NCI-H345 treated with DMSO at 0.1 percent for 48 hours (cell line): Measurements from ENCODE around the gene NAP1L4.

Experiments
- DNase-seq: peaks from one replicate; lab custom pipeline; 2025; ENCODE audit not compliant: unreplicated experiment; lab: John Stamatoyannopoulos, UW

NAP1L4 gene, protein sequence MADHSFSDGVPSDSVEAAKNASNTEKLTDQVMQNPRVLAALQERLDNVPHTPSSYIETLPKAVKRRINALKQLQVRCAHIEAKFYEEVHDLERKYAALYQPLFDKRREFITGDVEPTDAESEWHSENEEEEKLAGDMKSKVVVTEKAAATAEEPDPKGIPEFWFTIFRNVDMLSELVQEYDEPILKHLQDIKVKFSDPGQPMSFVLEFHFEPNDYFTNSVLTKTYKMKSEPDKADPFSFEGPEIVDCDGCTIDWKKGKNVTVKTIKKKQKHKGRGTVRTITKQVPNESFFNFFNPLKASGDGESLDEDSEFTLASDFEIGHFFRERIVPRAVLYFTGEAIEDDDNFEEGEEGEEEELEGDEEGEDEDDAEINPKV

DNA sequence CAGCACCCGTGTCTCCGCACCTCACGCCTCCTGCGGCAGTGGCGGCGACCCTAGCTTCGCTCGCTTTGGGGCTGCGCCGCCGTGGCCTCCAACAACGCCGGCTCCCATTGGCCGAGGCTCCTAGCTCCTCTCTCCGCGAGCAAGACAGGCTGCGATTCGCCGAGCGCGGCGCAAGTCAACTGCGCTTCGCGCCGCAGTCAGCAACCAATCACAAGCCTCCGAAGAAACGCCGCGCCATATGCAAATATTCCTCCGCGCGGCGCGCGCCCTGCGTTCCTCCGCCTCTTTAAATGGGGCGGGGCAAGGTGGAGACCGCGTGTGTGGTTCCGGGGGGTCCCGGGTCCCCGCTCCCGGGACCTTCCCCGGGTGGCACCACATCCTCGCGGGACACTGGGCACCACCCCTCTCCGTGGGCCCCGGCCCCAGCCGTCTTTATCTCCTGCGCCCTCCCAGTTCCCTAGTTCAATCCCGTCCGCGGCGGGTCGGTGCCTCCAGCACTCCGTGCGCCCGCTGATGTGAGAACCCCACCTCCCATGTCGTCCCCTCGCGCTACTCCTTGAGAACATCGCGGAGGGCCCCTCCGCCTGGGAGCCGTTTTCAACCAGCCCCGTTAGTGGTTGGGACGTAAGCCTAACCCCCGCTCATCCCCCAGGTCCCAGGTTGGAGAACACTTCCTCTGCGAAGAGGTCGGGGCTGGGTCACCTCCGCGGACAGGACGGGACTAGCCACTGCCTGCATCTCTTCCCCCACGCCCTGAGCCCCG, at the start of gene NAP1L4:
TSS of gene NAP1L4 (minus strand) at position 96 of the 763 bp plus-strand sequence. CDS start 13,109 bp downstream, outside the sequence.
- DNase-seq: peak; percentile 95

DNA sequence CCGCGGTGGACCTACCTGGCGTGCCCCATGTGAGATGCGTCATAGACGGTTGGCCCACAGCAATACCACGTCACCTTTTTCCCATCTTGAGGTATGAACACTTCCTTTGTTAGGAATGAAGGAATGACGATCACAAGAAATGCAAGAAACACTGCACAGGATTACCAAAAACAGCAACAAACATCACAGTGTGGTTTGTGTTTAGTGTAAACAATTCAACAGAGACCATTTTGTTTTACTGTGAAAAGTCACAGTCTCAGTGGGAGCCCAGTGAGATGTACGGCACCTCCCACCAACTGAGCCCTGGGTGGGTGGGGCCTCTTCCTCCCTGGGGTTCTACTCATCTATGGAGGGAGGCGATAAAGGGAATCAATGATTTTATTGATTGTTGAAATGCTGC, 48.8 kb upstream of the NAP1L4 start:
- DNase-seq: no peak

DNA sequence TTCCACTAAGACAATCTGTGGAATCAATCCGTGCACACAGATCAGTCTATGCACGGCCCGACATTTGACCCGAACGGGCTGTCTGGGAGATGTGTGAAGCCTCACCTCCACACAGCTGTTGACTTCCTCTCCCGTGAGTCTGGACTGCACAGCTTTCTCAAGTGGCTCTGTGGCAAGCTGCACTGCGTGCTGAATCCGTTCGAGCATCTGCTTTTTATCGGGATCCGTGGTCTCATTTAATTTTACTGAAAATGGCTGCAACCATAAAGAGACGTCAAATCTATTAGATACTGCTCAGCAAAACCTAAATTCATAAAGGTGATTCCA, 45.8 kb upstream of the NAP1L4 start:
- no peak for DNase-seq

DNA sequence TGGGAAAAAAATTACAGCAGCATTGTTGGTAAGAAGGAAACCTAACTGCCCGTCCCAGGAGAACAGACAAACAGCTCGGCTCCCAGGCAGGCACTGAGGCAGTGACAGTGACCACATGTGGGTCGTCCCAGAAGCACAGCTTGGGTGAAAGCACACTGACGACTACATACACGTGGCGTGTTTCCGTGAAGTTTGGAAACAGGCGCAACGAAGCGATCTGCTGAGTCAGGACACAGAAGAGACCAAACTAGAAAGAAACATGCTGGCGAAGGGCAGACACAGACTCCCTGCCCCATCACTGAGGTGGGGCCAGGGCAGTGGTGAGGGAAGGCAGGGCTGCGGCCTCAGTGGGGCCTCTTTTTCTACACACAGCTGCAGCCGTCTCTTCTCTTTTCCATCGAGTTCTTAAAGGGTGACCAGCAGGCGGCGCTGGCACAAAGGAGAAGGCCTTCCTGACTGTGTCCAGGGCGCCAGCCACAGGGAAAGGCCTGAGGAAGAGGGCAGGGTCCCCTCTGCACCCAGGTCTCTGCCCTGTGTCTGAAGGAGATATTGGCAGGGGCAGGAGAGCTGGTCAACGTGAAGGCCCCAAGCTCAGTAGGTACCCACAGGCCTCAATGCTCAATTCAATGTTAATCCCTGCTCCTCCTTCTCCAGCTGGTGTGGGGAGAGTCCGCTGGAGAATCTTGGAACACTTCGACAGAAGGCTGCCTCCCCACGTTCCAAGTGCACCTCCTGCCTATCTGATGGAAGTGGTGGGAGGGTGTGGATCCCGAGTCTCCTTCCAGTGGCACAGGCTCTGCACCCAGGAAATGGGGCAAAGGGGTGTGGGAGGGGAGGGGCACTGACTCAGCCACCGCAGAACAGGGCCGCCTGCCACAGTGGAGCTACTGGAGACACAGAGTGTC, 45.2 kb upstream of the NAP1L4 start:
- DNase-seq: peak; percentile 19

DNA sequence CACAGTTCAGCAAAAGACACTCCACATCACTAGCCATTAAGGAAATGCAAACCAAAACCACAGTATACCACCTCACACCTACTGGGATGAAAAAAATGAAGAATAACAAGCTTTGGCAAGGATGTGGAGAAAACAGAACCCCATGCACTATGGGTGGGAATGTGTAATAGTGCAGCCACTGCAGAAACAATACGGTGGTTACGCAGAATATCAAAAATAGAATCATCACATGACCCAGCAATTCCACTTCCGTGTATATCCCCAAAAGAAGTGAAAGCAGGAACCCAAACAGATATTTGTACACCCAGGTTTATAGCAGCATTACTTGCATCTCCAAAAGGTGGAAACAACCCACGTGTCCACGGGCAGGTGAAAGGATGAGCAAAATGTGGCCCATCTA, 44.3 kb upstream of the NAP1L4 start:
- DNase-seq: no peak

DNA sequence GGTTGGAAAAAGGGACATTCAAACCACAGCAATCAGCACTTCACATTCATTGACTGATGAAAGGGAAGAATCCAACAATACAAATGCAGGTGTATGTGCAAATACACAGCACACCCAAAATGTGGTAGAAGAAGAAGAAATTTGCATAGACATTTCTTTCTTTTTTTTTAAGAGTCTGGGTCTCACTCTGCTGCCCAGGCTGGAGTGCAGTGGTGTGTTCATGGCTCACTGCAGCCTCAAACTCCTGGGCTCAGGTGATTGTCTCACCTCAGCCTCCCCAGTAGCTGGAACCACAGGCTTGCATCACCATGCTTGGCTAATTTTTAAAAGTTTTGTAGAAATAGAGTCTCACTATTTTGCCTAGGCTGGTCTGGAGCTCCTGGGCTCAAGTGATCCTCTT, 43.2 kb upstream of the NAP1L4 start:
- DNase-seq: no peak

DNA sequence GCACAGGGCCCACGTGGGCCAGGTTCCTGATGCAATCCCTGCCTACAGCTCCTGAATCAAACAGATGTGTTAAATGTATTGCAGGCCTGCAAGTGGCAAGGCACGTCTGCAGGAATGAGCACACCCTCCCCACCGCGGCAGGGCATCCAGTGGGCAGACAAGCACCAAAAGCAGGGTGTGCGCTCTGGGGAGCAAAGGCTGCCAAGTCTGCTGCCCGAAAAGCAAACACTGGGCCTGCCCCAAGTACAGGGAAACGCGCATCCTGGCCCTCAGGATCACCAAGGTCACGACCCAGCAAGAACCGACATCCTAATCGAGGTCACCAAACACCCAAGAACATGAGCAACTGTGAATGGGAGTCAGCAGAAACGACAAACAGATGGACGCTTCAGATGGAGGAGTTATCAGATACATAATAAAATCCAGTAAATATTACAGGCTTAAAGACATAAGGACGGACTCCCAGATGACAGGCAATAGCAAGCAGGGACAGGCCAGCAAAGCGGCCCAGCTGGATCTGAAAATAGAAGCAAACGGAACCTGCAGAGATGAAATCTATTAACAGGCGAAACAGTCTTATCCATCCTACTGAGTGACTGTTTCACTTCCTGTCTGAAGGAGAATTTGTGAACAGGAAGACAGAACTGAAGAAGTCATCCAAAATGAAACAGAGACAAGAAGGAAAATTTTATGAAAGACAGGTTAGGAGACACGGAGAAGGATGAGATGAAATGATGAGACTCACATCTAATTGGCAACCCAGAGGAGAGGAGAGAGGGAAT, 38.4 kb upstream of the NAP1L4 start:
- DNase-seq: no peak

DNA sequence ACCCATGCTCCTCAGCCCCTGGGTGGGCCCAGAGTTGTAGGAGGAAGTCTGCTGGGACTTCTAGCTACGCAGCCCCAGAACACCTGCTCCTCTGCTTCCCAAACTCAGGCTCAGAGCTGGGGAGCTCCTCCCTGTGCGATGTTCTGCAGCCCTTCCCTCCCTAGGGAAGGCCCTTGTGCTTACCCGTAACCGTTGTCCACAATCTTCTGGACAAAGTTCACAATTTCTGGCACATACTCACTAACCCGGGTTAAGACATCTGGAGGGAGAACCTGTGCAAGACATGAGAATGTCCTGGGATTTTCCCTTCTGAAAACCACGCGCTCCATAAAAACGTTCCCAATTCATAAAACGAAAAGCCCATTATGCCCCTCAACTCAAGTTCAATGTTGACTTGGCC, 36.7 kb upstream of the NAP1L4 start:
- DNase-seq: no peak

DNA sequence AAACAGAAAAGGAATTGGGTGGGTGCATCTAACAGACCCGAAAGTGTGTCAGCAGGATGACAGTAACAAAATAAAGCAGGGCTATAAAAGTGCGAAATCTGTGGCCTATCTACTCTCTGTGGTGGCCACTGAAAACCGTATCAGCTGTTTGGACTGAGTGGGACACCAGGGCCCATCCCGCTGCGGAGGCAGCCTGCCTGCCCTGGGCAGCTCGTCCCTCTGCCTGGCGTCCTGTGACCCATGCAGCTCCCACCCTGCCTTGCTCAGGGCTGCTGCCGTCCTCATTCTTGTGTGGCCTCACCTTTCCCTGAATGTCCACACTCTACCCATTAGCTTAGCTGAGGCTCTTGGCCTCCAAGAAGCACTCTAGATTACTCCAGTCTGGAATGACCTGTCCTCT, 34.7 kb upstream of the NAP1L4 start:
- DNase-seq: no peak

DNA sequence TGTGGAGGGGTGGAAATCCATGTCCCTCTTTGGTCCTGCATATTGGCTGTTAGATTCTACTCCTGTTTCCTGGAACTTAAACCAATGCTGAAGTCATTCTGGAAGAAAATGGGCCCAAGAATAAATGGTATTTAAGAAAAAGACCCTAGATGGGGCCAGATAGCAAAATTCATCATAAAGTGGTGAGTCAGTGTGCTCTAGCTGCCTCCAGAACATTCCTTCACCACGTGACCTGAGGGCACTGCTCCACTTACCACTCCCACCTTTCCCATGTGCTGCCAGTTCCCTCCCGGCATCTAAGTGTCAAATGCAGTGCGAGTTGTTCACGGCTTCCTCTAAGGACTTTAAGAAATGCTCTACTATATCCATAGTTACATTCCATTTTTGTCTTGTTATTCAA, 30.9 kb upstream of the NAP1L4 start:
- DNase-seq: no peak

DNA sequence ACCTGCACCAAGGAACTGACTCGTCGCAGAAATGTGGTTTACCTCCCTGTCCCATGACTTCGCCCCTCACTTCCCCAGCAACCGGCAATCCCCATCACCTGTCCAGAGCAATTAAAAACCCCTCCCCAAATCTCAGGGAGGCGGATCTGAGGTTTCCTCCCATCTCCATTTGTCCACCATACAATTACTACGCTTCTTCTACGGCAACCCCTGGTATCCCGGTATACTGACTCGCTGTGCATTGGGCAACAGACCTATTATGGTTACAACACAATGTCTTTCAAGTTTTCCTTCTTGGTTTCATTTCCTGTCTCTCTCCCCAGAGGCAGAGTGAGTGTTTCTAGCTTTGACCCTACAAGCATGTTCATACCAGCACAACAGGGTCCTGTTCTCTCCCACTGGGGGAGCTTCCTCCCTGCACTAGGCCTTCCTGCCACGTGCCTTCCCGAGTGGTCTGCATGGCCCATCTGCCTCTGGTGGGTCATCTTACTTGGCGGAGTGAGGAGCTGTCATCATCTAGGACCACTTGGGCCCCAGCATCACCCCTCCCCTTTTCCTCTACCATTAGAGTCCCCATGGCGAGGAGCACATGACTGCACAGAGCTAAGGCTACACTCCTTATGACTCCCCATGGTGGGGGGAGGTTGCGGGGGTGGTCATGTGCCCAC, 30.3 kb upstream of the NAP1L4 start:
- DNase-seq: no peak

DNA sequence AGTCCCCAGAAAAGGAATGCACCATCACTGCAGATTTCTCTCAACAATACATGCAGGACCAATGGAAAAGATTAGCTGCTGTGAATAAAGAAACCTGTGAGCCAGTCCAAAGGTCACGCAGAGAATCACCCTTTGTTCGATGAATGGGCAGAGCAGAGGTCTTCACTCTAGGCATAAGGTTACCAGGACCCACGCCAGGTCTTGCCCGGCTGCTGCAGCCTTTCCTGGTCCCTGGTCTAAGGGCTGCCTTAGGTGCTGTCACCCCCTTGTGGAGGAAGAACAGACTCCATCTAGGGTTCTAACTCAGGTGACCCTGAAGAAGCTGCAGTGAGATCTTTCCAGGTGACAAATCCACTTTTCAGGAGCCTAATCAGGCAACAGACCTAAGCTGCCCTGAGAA, 29.0 kb upstream of the NAP1L4 start:
- DNase-seq: no peak

DNA sequence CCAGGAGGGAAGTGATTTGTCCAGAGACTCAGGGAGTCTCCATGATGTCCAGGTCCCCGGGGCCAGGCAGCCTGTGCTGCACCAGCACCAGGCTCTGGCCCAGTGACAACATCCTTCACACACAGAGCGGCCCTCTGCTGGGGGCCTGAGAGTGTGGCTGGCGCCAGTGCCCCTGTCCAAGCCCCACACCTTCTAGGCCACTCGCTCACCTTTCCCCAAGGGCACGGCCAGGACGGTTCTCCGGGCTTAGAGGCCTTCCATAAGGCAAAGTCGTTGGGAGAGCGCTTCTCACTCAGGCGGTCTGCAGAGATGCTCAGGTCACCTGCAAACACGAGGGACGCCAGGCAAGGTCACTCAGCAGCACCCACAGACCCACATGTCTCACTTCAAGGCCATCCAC, 27.9 kb upstream of the NAP1L4 start:
- DNase-seq: no peak

DNA sequence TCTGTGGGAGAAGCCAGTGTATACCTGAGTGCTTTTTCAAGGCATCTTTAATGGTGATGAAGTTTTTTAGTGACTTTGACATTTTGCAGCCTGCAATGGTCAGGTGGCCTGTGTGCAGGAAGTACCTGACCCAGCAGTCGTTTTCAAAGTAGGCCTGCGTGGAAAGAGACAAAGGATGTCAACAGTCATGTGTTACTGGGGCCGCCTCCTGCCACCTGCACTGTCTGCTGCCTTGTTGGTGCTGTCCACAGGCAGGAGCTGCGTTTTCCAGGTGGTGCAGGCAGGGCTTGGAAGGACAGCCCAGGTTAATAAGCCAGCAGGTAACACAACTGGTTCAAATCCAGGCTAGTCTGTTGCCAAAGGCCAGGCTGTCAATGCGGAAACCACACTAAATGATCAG, 26.5 kb upstream of the NAP1L4 start:
- no peak for DNase-seq

DNA sequence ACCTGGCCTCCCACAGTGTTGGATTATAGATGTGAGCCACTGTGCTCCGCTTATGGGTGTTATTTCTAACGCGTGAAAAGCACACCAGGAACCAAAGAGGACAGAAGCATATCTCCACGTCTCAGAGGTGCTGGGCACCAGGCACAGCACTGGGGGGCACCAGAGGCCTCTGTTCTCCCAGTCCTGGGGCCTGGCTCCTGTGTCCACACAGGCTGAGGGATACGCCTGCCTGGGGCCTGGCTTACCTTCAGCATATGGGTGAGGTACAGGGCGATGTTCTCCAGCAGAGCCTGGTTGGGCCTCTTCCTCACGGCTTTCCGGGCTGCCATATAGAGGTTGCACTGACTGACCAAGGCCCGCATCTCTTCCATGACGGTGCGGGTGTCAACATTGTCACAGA, 24.7 kb upstream of the NAP1L4 start:
- no peak for DNase-seq

DNA sequence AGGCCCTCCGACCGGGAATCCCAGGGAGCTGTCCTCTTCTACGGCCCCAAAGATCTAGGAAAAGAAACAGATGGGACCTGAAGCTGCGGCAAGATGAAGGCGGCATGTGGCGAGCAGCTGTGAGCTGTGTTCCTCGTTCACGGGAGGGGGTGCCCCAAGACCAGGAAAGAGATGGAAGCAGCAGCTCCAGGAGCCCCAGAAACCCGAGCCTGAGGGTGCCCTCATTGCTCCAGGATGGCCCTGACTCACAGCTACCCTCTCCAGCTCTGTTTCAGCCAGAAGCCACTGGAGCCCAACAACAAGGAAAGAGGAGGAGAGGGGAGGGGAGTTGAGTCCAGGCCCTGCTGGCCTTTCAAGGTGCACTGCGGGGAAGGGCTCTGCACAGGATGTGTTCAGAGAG, 23.7 kb upstream of the NAP1L4 start:
- no peak for DNase-seq

DNA sequence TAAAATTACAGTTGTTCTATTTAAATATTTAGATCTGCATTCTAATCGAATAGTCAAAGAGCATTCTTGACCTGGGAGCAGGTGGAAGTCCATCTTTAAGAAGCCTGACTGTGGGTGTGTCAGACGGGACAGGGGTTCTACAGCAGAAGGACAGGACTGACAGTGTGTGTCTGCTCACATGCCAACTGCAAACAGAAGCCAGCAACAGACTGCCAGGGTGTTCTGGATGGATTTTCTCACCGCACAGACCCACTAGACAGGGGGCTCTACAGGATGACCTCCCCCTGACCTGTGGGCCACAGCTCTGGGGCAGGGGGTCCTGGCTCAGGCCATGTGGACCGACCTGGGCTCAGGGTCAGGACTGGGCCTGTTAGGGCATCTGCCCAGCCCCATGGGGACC, 22.8 kb upstream of the NAP1L4 start:
- no peak for DNase-seq

DNA sequence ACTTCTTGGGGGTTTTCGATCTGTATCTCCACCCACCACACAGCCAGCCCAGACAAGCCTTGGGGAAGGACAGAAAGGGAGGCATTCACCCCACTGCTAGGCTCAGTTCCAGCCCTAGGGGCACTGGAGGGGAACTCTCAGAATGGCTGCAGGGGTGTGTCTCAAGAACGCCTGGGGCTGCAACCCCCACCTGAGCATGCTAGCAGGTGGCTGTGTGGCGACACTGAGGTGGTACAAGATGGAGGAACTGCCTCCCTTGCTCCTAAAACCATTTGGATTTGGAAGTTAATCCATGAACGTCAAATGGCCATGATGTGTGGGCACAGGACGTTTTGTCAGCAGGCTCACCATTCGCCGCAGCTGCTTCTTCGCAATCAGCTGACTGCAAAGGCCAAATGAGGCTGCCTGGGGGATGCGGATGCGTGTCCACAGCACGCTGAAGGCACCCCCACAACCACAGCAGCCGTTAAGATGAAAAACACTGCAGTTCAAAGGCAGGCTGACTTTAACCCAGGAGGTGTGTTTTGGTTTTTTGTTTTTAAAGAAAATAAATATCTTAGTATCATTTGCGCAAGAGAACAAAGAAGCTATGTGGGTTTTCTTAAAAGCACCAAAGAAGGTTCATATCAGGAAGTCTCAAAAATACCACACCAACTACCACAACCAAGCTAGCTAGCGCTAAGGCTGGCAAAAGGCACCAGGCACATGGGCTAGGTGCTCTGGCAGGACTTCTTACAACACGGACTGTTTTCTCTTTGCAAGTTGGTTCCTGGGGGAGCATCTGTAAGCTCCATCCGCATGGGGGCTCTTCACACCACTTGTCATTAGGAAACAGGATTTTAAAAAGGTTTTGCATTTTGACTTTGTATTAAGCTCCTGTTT, 22.2 kb upstream of the NAP1L4 start:
- no peak for DNase-seq
